H1 (cell line): ENCODE data around the gene CITED1. TPM values are rescaled to one million over a fixed set of nuclear protein-coding genes. Genes with fewer than 3 reads are reported as not detected.
A peak's percentile ranks its signal among the peaks of the same experiment; 100 is the strongest.

Experiments used
- CTCF ChIA-PET: fragments of 300-600 bp; sonication (Branson Sonifier 250); formaldehyde crosslinking; loops from one replicate; lab custom pipeline; 2021; ENCODE audit not compliant: partially characterized antibody; lab: Charles Lee
- POLR2A ChIA-PET: fragments of 300-600 bp; sonication (Branson Sonifier 250); formaldehyde crosslinking; loops from one replicate; lab custom pipeline; 2021; ENCODE audit warnings: inconsistent platforms; ENCODE audit not compliant: partially characterized antibody; lab: Charles Lee
- DNase-seq, 2 experiments: peaks; one replicate each; pipeline versions ENCODE4 v3.0.0 to v3.0.0-alpha.2; 2010 to 2022; ENCODE audit warnings: low spot score in 2 of 2, low read depth in 1 of 2, mixed read lengths in 1 of 2
- FAIRE-seq: peaks from 2 replicates; lab custom pipeline; 2011; peaks lifted over from hg19 to GRCh38; lab: Jason Lieb, UNC
- H2AFZ ChIP-seq: 2 replicates; pipeline ENCODE4 v1.8.1; 2012; ENCODE audit warnings: low read length, inconsistent platforms
- H2AK5ac ChIP-seq: 2 replicates; pipeline ENCODE4 v1.6.1; 2013; ENCODE audit warnings: low read depth, low read length
- H2BK120ac ChIP-seq: replicated peaks from 2 replicates; pipeline ENCODE3; 2013; ENCODE audit warnings: low read depth, low read length, inconsistent platforms
- H2BK12ac ChIP-seq: 2 replicates; pipeline ENCODE4 v1.6.1; 2013; ENCODE audit warnings: low read depth, low read length
- H2BK15ac ChIP-seq: 2 replicates; pipeline ENCODE4 v1.6.1; 2013; ENCODE audit warnings: low read length
- H2BK20ac ChIP-seq: 2 replicates; pipeline ENCODE4 v1.6.1; 2013; ENCODE audit warnings: low read length
- H2BK5ac ChIP-seq: 2 replicates; pipeline ENCODE4 v1.6.1; 2013; ENCODE audit warnings: low read depth, low read length
- H3K14ac ChIP-seq: 2 replicates; pipeline ENCODE4 v1.6.1; 2013; ENCODE audit warnings: inconsistent platforms; ENCODE audit not compliant: insufficient read length
- H3K18ac ChIP-seq: 2 replicates; pipeline ENCODE4 v1.6.1; 2013; ENCODE audit warnings: low read length; ENCODE audit errors: extremely low read depth
- H3K23ac ChIP-seq: 2 replicates; pipeline ENCODE4 v1.6.1; 2013; ENCODE audit warnings: inconsistent platforms; ENCODE audit not compliant: insufficient read length
- H3K23me2 ChIP-seq: 2 replicates; pipeline ENCODE4 v1.6.1; 2013; ENCODE audit warnings: low read depth, low read length
- H3K27ac ChIP-seq: 2 replicates; pipeline ENCODE4 v1.6.1; 2011; ENCODE audit warnings: low read depth, low read length, inconsistent platforms
- H3K27me3 ChIP-seq, 4 experiments: replicated peaks in 1 of 4; 1 replicate in 1 of 4; 2 replicates in 3 of 4; pipeline versions ENCODE4 v1.6.1 to v1.8.1; 2011 to 2013; ENCODE audit warnings: low read length in 3 of 4, mild to moderate bottlenecking in 3 of 4, inconsistent platforms in 2 of 4, mixed read lengths in 2 of 4, moderate library complexity in 1 of 4; ENCODE audit not compliant: control insufficient read depth in 3 of 4, insufficient read depth in 3 of 4; ENCODE audit errors: extremely low read depth in 1 of 4
- H3K36me3 ChIP-seq, 4 experiments: 2 replicates each; pipeline versions ENCODE4 v1.6.1 to v1.8.1; 2011 to 2013; ENCODE audit warnings: mild to moderate bottlenecking in 4 of 4, low read length in 3 of 4, moderate library complexity in 2 of 4, control low read depth in 1 of 4, inconsistent platforms in 1 of 4; ENCODE audit not compliant: insufficient read depth in 4 of 4, control insufficient read depth in 2 of 4
- H3K4ac ChIP-seq: replicated peaks from 2 replicates; pipeline ENCODE3; 2013; ENCODE audit warnings: low read length, low read depth, mixed read lengths, inconsistent platforms; ENCODE audit not compliant: insufficient read length
- H3K4me1 ChIP-seq, 4 experiments: replicated peaks in 1 of 4; 1 replicate in 1 of 4; 2 replicates in 3 of 4; pipeline versions ENCODE4 v1.6.1 to v1.8.1; 2011 to 2013; ENCODE audit warnings: low read length in 3 of 4, inconsistent platforms in 2 of 4, mixed read lengths in 1 of 4; ENCODE audit not compliant: insufficient read depth in 4 of 4, control insufficient read depth in 3 of 4
- H3K4me2 ChIP-seq, 2 experiments: 2 replicates each; pipeline versions ENCODE4 v1.6.1 to v1.8.1; 2011 to 2013; ENCODE audit warnings: low read depth in 2 of 2, low read length in 2 of 2, control low read depth in 1 of 2, inconsistent platforms in 1 of 2, mild to moderate bottlenecking in 1 of 2; ENCODE audit not compliant: insufficient read depth in 1 of 2
- H3K4me3 ChIP-seq, 4 experiments: fragments of 200-600, 300-600 bp in 1 of 4; sonication (generic), shearing (Covaris generic), sonication (Bioruptor Twin) in 1 of 4; 2 replicates each; pipeline versions ENCODE4 v1.5.1 to v1.8.1; 2011 to 2016; ENCODE audit warnings: low read length in 4 of 4, low read depth in 3 of 4, control low read depth in 2 of 4, inconsistent platforms in 2 of 4, mild to moderate bottlenecking in 2 of 4, mixed read lengths in 1 of 4, moderate library complexity in 1 of 4; ENCODE audit not compliant: insufficient read depth in 2 of 4; ENCODE audit errors: extremely low read depth in 1 of 4
- H3K56ac ChIP-seq: replicated peaks from 2 replicates; pipeline ENCODE3; 2013; ENCODE audit warnings: low read depth, mild to moderate bottlenecking, mixed read lengths, low read length, inconsistent platforms; ENCODE audit not compliant: insufficient read length
- H3K79me1 ChIP-seq: 2 replicates; pipeline ENCODE4 v1.6.1; 2013; ENCODE audit warnings: low read depth, low read length, control low read depth
- H3K79me2 ChIP-seq, 2 experiments: 2 replicates each; pipeline versions ENCODE4 v1.6.1 to v1.8.1; 2012 to 2013; ENCODE audit warnings: low read length in 2 of 2, mild to moderate bottlenecking in 2 of 2, inconsistent platforms in 1 of 2; ENCODE audit not compliant: insufficient read depth in 2 of 2, control insufficient read depth in 1 of 2
- H3K9ac ChIP-seq, 4 experiments: replicated peaks in 1 of 4; 1 replicate in 1 of 4; 2 replicates in 3 of 4; pipeline versions ENCODE4 v1.6.1 to v1.8.1; 2011 to 2013; ENCODE audit warnings: low read depth in 3 of 4, low read length in 3 of 4, control low read depth in 2 of 4, mild to moderate bottlenecking in 2 of 4, moderate library complexity in 2 of 4, inconsistent platforms in 1 of 4; ENCODE audit errors: extremely low read depth in 1 of 4
- H3K9me3 ChIP-seq, 2 experiments: 2 replicates each; pipeline versions ENCODE4 v1.6.1 to v1.8.1; 2012 to 2013; ENCODE audit warnings: mild to moderate bottlenecking in 2 of 2, moderate library complexity in 2 of 2, control low read depth in 1 of 2, inconsistent platforms in 1 of 2, low read depth in 1 of 2, low read length in 1 of 2, mixed read lengths in 1 of 2; ENCODE audit not compliant: insufficient read depth in 2 of 2
- H4K20me1 ChIP-seq, 2 experiments: replicated peaks in 1 of 2; 2 replicates each; pipeline versions ENCODE3 to v1.8.1; 2011 to 2013; ENCODE audit warnings: inconsistent platforms in 2 of 2, low read length in 2 of 2, mild to moderate bottlenecking in 1 of 2; ENCODE audit not compliant: insufficient read depth in 2 of 2, control insufficient read depth in 1 of 2
- H4K5ac ChIP-seq: 2 replicates; pipeline ENCODE4 v1.6.1; 2013; ENCODE audit warnings: low read length, low read depth, mixed read lengths, inconsistent platforms; ENCODE audit not compliant: insufficient read length
- H4K8ac ChIP-seq: 2 replicates; pipeline ENCODE4 v1.8.0; 2013; ENCODE audit warnings: mild to moderate bottlenecking, moderate library complexity, low read length, inconsistent platforms; ENCODE audit not compliant: insufficient read depth; ENCODE audit errors: extremely low read depth
- H4K91ac ChIP-seq: replicated peaks from 2 replicates; pipeline ENCODE3; 2013; ENCODE audit warnings: low read length, mixed read lengths, inconsistent platforms; ENCODE audit not compliant: insufficient read length
- NRF1 ChIP-seq: IDR thresholded peaks from 2 replicates; pipeline ENCODE4 v1.6.1; 2011; ENCODE audit warnings: mild to moderate bottlenecking, low read depth, low read length, improper control_type of control experiment
- RAD21 ChIP-seq, 2 experiments: IDR thresholded peaks in 1 of 2; conservative IDR thresholded peaks in 1 of 2; 2 replicates each; pipeline ENCODE4 v1.6.1; 2011; ENCODE audit warnings: low read depth in 2 of 2, low read length in 2 of 2, improper control_type of control experiment in 1 of 2, inconsistent platforms in 1 of 2, mild to moderate bottlenecking in 1 of 2, moderate library complexity in 1 of 2
- SAP30 ChIP-seq: fragments of 300-600 bp; sonication (generic); IDR thresholded peaks from 2 replicates; pipeline ENCODE4 v1.7.1; 2012; ENCODE audit warnings: low read length, moderate library complexity, mild to moderate bottlenecking, inconsistent platforms; ENCODE audit not compliant: insufficient read depth, insufficient replicate concordance
- SP1 ChIP-seq: IDR thresholded peaks from 2 replicates; pipeline ENCODE4 v1.6.1; 2011; ENCODE audit warnings: low read depth, low read length
- TEAD4 ChIP-seq: IDR thresholded peaks from 2 replicates; pipeline ENCODE4 v1.6.1; 2012; ENCODE audit warnings: low read depth, low read length, inconsistent platforms, mixed read lengths
- YY1 ChIP-seq: IDR thresholded peaks from 2 replicates; pipeline ENCODE4 v1.6.1; 2011; ENCODE audit warnings: low read depth, mild to moderate bottlenecking, low read length
- WGBS, 2 experiments: shearing (Covaris generic) in 1 of 2; methylation state at CpG; one replicate each; pipeline versions ENCODE4 v1.1.6 to v1.1.7; 2013 to 2015; ENCODE audit warnings: low lambda C conversion rate in 2 of 2, mixed read lengths in 2 of 2, inconsistent platforms in 1 of 2, low coverage in 1 of 2, missing lambda C conversion rate in 1 of 2; ENCODE audit not compliant: insufficient replicate concordance in 2 of 2, insufficient coverage in 1 of 2, insufficient read length in 1 of 2; ENCODE audit errors: extremely low coverage in 1 of 2, missing lambda C conversion rate in 1 of 2; 5-methylcytosine and 5-hydroxymethylcytosine counted together
- polyA plus RNA-seq, 7 experiments: library from polyadenylated mRNA; depleted of rRNA in 3 of 7; stranded (reverse) in 5 of 7; unstranded in 2 of 7; fragments of >200 nt in 5 of 7; fragments of 200-250 nt in 2 of 7; gene quantifications; 1 replicate in 5 of 7; 2 replicates in 1 of 7; 4 replicates in 1 of 7; pipeline versions ENCODE4 v1.2.1 to v1.2.3, GENCODE V29; 2011 to 2013; ENCODE audit warnings: missing spikeins in 2 of 7, mixed read lengths in 2 of 7
- total RNA-seq: library from RNA; stranded (reverse); fragmentation: NEBNext Ultra II Directional; extraction: Animal tissue kit (Norgen Biotek cat#: 25700); gene quantifications from 2 replicates; pipeline ENCODE4 v1.2.1, GENCODE V29; 2021
- TF ChIP-seq, protein P1 (sequence below), 3 experiments: IDR thresholded peaks; 1 replicate in 2 of 3; 2 replicates in 1 of 3; pipeline versions ENCODE4 v1.5.1 to v1.6.1; 2011; ENCODE audit warnings: low read length in 3 of 3, mild to moderate bottlenecking in 3 of 3, inconsistent platforms in 2 of 3, low read depth in 1 of 3, moderate library complexity in 1 of 3; ENCODE audit not compliant: insufficient read depth in 1 of 3; ENCODE audit errors: control extremely low read depth in 1 of 3

Gene CITED1
- total and polyA plus RNA-seq, 2 of the 8 experiments (the other 6 are each of a cell fraction or from before 2014, with no cell fraction given): 1.2 to 2.4 TPM

GRCh38 chrX:72297953-72298730 is 7.6 kb downstream of the CITED1 start:
- POLR2A ChIA-PET: interaction anchor here (0.8 to 1.7 kb wide), 6 partner anchors 10 to 242 kb away, joined by 3 to 5 read pairs (median 4); partner anchors contain the start of gene RPS4X
- FAIRE-seq: peak; percentile 90
- H3K4me3 ChIP-seq: no peak overlapping the region
- H3K4ac ChIP-seq: no peak overlapping the region
- no peak overlapping the region for H4K8ac ChIP-seq
- H2BK20ac ChIP-seq: no peak overlapping the region
- H4K5ac ChIP-seq: no peak overlapping the region
- H2BK12ac ChIP-seq: no peak overlapping the region
- H4K20me1 ChIP-seq: no peaks in the 10 kb centered on the region
- TF ChIP-seq SAP30 (no peak), NRF1 (no peak), TEAD4 (peak; percentile 84), YY1 (no peak), RAD21 (IDR thresholded peaks at IDR 0.05 in 1 of 2, conservative IDR thresholded peaks at IDR 0.05 in 1 of 2; ENCODE audit: low read depth in 2 of 2, low read length in 2 of 2) (peak; percentile 83 to 87), SP1 (peak; percentile 62; the same call in 1 of the 2 replicates)
- TF ChIP-seq, protein P1, sequence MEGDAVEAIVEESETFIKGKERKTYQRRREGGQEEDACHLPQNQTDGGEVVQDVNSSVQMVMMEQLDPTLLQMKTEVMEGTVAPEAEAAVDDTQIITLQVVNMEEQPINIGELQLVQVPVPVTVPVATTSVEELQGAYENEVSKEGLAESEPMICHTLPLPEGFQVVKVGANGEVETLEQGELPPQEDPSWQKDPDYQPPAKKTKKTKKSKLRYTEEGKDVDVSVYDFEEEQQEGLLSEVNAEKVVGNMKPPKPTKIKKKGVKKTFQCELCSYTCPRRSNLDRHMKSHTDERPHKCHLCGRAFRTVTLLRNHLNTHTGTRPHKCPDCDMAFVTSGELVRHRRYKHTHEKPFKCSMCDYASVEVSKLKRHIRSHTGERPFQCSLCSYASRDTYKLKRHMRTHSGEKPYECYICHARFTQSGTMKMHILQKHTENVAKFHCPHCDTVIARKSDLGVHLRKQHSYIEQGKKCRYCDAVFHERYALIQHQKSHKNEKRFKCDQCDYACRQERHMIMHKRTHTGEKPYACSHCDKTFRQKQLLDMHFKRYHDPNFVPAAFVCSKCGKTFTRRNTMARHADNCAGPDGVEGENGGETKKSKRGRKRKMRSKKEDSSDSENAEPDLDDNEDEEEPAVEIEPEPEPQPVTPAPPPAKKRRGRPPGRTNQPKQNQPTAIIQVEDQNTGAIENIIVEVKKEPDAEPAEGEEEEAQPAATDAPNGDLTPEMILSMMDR (IDR thresholded peaks at IDR 0.05; ENCODE audit: control extremely low read depth in 1 of 3, insufficient read depth in 1 of 3, low read depth in 1 of 3, low read length in 3 of 3): peak in 2 of 3 experiments; percentile 65 to 74; a peak in 3 of 4 replicates
- TF ChIP-seq, all 59 proteins: peak for 4
- Histone ChIP-seq H3K79me2 (no peaks in the 10 kb centered on the region), H3K23me2 (no peaks in the 10 kb centered on the region), H3K4me2 (no peak overlapping the region), H3K56ac (no peak overlapping the region), H3K18ac (no peak overlapping the region), H3K9me3 (no peaks in the 10 kb centered on the region), H3K79me1 (no peaks in the 10 kb centered on the region), H3K27me3 (peaks cover 6 to 10% (median 9%) of the 10 kb centered on the region in 4 experiments), H2AFZ (no peak overlapping the region), H2AK5ac (no peak overlapping the region), H3K27ac (no peak overlapping the region), H4K91ac (no peak overlapping the region), H2BK5ac (no peak overlapping the region), H3K9ac (no peak overlapping the region), H3K4me1 (no peaks in the 10 kb centered on the region), H3K14ac (no peak overlapping the region), H2BK15ac (no peak overlapping the region), H3K23ac (no peak overlapping the region), H2BK120ac (no peak overlapping the region), H3K36me3 (no peaks in the 10 kb centered on the region)
- CTCF ChIA-PET: interaction anchor here (0.6 to 4.4 kb wide), 34 partner anchors 10 to 399 kb away, joined by 3 to 46 read pairs (median 3); partner anchors contain the start of gene RPS4X
- 44% methylated on average over 4 of the region's 4 CpGs; no CpG with 5 or more reads in 1 of the 2 experiments for WGBS, 2 experiments
- DNase-seq: no peak
